ENCODE data around the gene GABARAPL1. TPM values are rescaled to one million over a fixed set of nuclear protein-coding genes. Genes with fewer than 3 reads are reported as not detected.

GABARAPL1 gene
- total and polyA plus RNA-seq, 10 of the 15 experiments (the other 5 are each of a cell fraction or from before 2014, with no cell fraction given), result 0.42 to 3.7 (median 1.4) TPM

Other genes starting within 250 kb of the GABARAPL1 start
Only the 7 nearest of the 14 such genes appear.
- gene CLEC9A, start 182.2 kb upstream of the GABARAPL1 start, total RNA-seq (2014; rRNA removed), result not detected in 2 replicates
- not detected in 2 replicates for gene CLEC9A, start 182.2 kb upstream of the GABARAPL1 start, total RNA-seq (2014; rRNA removed; fragmentation: Illumina TruSeq; extraction: Trizol)
- gene CLEC9A, start 182.2 kb upstream of the GABARAPL1 start, total RNA-seq (2021), result not detected in 2 replicates
- not detected in 2 replicates for gene CLEC9A, start 182.2 kb upstream of the GABARAPL1 start, polyA plus RNA-seq (2011; rRNA removed)
- gene CLEC9A, start 182.2 kb upstream of the GABARAPL1 start, polyA plus RNA-seq (2014; fragmentation: Illumina TruSeq; extraction: Trizol), result not detected in 2 replicates
- not detected for gene CLEC9A, start 182.2 kb upstream of the GABARAPL1 start, polyA plus RNA-seq (2014; fragmentation: Nextera tagmentation; extraction: Ambion mirVana)
- not detected in 2 replicates for gene CLEC9A, start 182.2 kb upstream of the GABARAPL1 start, polyA plus RNA-seq (2014; rRNA removed)
- gene CLEC9A, start 182.2 kb upstream of the GABARAPL1 start, polyA plus RNA-seq (2016; fragmentation: Nextera tagmentation; extraction: Ambion mirVana), result not detected
- not detected in 2 replicates for gene CLEC1A, start 113.9 kb upstream of the GABARAPL1 start, total RNA-seq (2014; rRNA removed)
- not detected in 2 replicates for gene CLEC1A, start 113.9 kb upstream of the GABARAPL1 start, total RNA-seq (2014; rRNA removed; fragmentation: Illumina TruSeq; extraction: Trizol)
- gene CLEC1A, start 113.9 kb upstream of the GABARAPL1 start, total RNA-seq (2021), result not detected in 2 replicates
- not detected in 2 replicates for gene CLEC1A, start 113.9 kb upstream of the GABARAPL1 start, polyA plus RNA-seq (2011; rRNA removed)
- not detected in 2 replicates for gene CLEC1A, start 113.9 kb upstream of the GABARAPL1 start, polyA plus RNA-seq (2014; fragmentation: Illumina TruSeq; extraction: Trizol)
- gene CLEC1A, start 113.9 kb upstream of the GABARAPL1 start, polyA plus RNA-seq (2014; fragmentation: Nextera tagmentation; extraction: Ambion mirVana), result not detected
- not detected in 2 replicates for gene CLEC1A, start 113.9 kb upstream of the GABARAPL1 start, polyA plus RNA-seq (2014; rRNA removed)
- not detected for gene CLEC1A, start 113.9 kb upstream of the GABARAPL1 start, polyA plus RNA-seq (2016; fragmentation: Nextera tagmentation; extraction: Ambion mirVana)
- not detected in 2 replicates for gene CLEC7A, start 82.7 kb upstream of the GABARAPL1 start, total RNA-seq (2014; rRNA removed)
- not detected in 2 replicates for gene CLEC7A, start 82.7 kb upstream of the GABARAPL1 start, total RNA-seq (2014; rRNA removed; fragmentation: Illumina TruSeq; extraction: Trizol)
- gene CLEC7A, start 82.7 kb upstream of the GABARAPL1 start, total RNA-seq (2021), result not detected in 2 replicates
- gene CLEC7A, start 82.7 kb upstream of the GABARAPL1 start, polyA plus RNA-seq (2011; rRNA removed), result not detected in 2 replicates
- gene CLEC7A, start 82.7 kb upstream of the GABARAPL1 start, polyA plus RNA-seq (2014; fragmentation: Illumina TruSeq; extraction: Trizol), result 0.06 TPM in 1 of 2 replicates, not detected in the other
- not detected for gene CLEC7A, start 82.7 kb upstream of the GABARAPL1 start, polyA plus RNA-seq (2014; fragmentation: Nextera tagmentation; extraction: Ambion mirVana)
- not detected in 2 replicates for gene CLEC7A, start 82.7 kb upstream of the GABARAPL1 start, polyA plus RNA-seq (2014; rRNA removed)
- gene CLEC7A, start 82.7 kb upstream of the GABARAPL1 start, polyA plus RNA-seq (2016; fragmentation: Nextera tagmentation; extraction: Ambion mirVana), result not detected
- gene OLR1, start 40.7 kb upstream of the GABARAPL1 start, total RNA-seq (2014; rRNA removed), result not detected in 2 replicates
- gene OLR1, start 40.7 kb upstream of the GABARAPL1 start, total RNA-seq (2014; rRNA removed; fragmentation: Illumina TruSeq; extraction: Trizol), result not detected in 2 replicates
- gene OLR1, start 40.7 kb upstream of the GABARAPL1 start, total RNA-seq (2021), result 0.08 TPM in 1 of 2 replicates, not detected in the other
- not detected in 2 replicates for gene OLR1, start 40.7 kb upstream of the GABARAPL1 start, polyA plus RNA-seq (2011; rRNA removed)
- gene OLR1, start 40.7 kb upstream of the GABARAPL1 start, polyA plus RNA-seq (2014; fragmentation: Illumina TruSeq; extraction: Trizol), result not detected in 2 replicates
- not detected for gene OLR1, start 40.7 kb upstream of the GABARAPL1 start, polyA plus RNA-seq (2014; fragmentation: Nextera tagmentation; extraction: Ambion mirVana)
- not detected in 2 replicates for gene OLR1, start 40.7 kb upstream of the GABARAPL1 start, polyA plus RNA-seq (2014; rRNA removed)
- not detected for gene OLR1, start 40.7 kb upstream of the GABARAPL1 start, polyA plus RNA-seq (2016; fragmentation: Nextera tagmentation; extraction: Ambion mirVana)
- not detected in 2 replicates for gene TMEM52B, start 33.8 kb upstream of the GABARAPL1 start, total RNA-seq (2014; rRNA removed)
- gene TMEM52B, start 33.8 kb upstream of the GABARAPL1 start, total RNA-seq (2014; rRNA removed; fragmentation: Illumina TruSeq; extraction: Trizol), result not detected in 2 replicates
- not detected in 2 replicates for gene TMEM52B, start 33.8 kb upstream of the GABARAPL1 start, total RNA-seq (2021)
- not detected in 2 replicates for gene TMEM52B, start 33.8 kb upstream of the GABARAPL1 start, polyA plus RNA-seq (2011; rRNA removed)
- gene TMEM52B, start 33.8 kb upstream of the GABARAPL1 start, polyA plus RNA-seq (2014; fragmentation: Illumina TruSeq; extraction: Trizol), result not detected in 2 replicates
- not detected for gene TMEM52B, start 33.8 kb upstream of the GABARAPL1 start, polyA plus RNA-seq (2014; fragmentation: Nextera tagmentation; extraction: Ambion mirVana)
- 0.05 TPM in 1 of 2 replicates, not detected in the other for gene TMEM52B, start 33.8 kb upstream of the GABARAPL1 start, polyA plus RNA-seq (2014; rRNA removed)
- gene TMEM52B, start 33.8 kb upstream of the GABARAPL1 start, polyA plus RNA-seq (2016; fragmentation: Nextera tagmentation; extraction: Ambion mirVana), result not detected
- under 0.01 TPM in 2 replicates for gene KLRD1, start 95.0 kb downstream of the GABARAPL1 start, total RNA-seq (2014; rRNA removed)
- 0.05 TPM in 1 of 2 replicates, not detected in the other for gene KLRD1, start 95.0 kb downstream of the GABARAPL1 start, total RNA-seq (2014; rRNA removed; fragmentation: Illumina TruSeq; extraction: Trizol)
- gene KLRD1, start 95.0 kb downstream of the GABARAPL1 start, total RNA-seq (2021), result 0.21 TPM in 1 of 2 replicates, not detected in the other
- 0.39 and 0.50 TPM in 2 replicates for gene KLRD1, start 95.0 kb downstream of the GABARAPL1 start, polyA plus RNA-seq (2011; rRNA removed)
- 0.03 and 0.63 TPM in 2 replicates for gene KLRD1, start 95.0 kb downstream of the GABARAPL1 start, polyA plus RNA-seq (2014; fragmentation: Illumina TruSeq; extraction: Trizol)
- gene KLRD1, start 95.0 kb downstream of the GABARAPL1 start, polyA plus RNA-seq (2014; fragmentation: Nextera tagmentation; extraction: Ambion mirVana), result under 1 TPM; 0.11 to 0.15 TPM
- gene KLRD1, start 95.0 kb downstream of the GABARAPL1 start, polyA plus RNA-seq (2014; rRNA removed), result not detected in 2 replicates
- under 1 TPM in 1 of 2 experiments, not detected in 1; 0.19 TPM for gene KLRD1, start 95.0 kb downstream of the GABARAPL1 start, polyA plus RNA-seq (2016; fragmentation: Nextera tagmentation; extraction: Ambion mirVana)
- gene KLRK1, start 177.2 kb downstream of the GABARAPL1 start, total RNA-seq (2014; rRNA removed), result 0.96 and 1.6 TPM in 2 replicates
- gene KLRK1, start 177.2 kb downstream of the GABARAPL1 start, total RNA-seq (2014; rRNA removed; fragmentation: Illumina TruSeq; extraction: Trizol), result 1.0 and 2.4 TPM in 2 replicates
- gene KLRK1, start 177.2 kb downstream of the GABARAPL1 start, total RNA-seq (2021), result 0.64 and 1.2 TPM in 2 replicates
- gene KLRK1, start 177.2 kb downstream of the GABARAPL1 start, polyA plus RNA-seq (2011; rRNA removed), result 0.24 and 0.31 TPM in 2 replicates
- gene KLRK1, start 177.2 kb downstream of the GABARAPL1 start, polyA plus RNA-seq (2014; fragmentation: Illumina TruSeq; extraction: Trizol), result 1.9 and 2.8 TPM in 2 replicates
- gene KLRK1, start 177.2 kb downstream of the GABARAPL1 start, polyA plus RNA-seq (2014; fragmentation: Nextera tagmentation; extraction: Ambion mirVana), result 1 to 10 TPM in 1 of 2 experiments, under 1 TPM in 1; 0.88 to 1.5 TPM
- gene KLRK1, start 177.2 kb downstream of the GABARAPL1 start, polyA plus RNA-seq (2014; rRNA removed), result 0.61 and 2.0 TPM in 2 replicates
- under 1 TPM; 0.27 to 0.28 TPM for gene KLRK1, start 177.2 kb downstream of the GABARAPL1 start, polyA plus RNA-seq (2016; fragmentation: Nextera tagmentation; extraction: Ambion mirVana)

All from GM12878 (cell line).